ENCODE data around the gene POLR2A.

Gene POLR2A

GRCh38 chr17:7541074-7541621, 57.0 kb downstream of the POLR2A start:
- Histone ChIP-seq H3K9me3 (ENCODE audit: control insufficient read depth, insufficient read depth, low read depth, low read length) (no peaks in the 10 kb centered on the region), H3K36me3 (ENCODE audit: control insufficient read depth in 2 of 2, insufficient read depth in 1 of 2, low read length in 2 of 2) (no peaks in the 10 kb centered on the region), H3K4me3 (ENCODE audit: low read depth, low read length) (no peak overlapping the region), H3K4me1 (ENCODE audit: control insufficient read depth, insufficient read depth, low read length) (no peaks in the 10 kb centered on the region), H3K27ac (ENCODE audit: extremely low read depth, low read depth, low read length) (no peak overlapping the region)
- ChIA-PET CTCF (interaction anchor here (0.6 to 3.8 kb wide), 4 partner anchors 18 to 146 kb away, joined by 3 to 18 read pairs (median 5); no protein-coding TSS in a partner anchor), POLR2A (interaction anchor here (1.0 kb wide), 1 partner anchor 56 kb away, joined by 5 read pairs; no protein-coding TSS in a partner anchor)
- no peak for TF ChIP-seq ZNF239 (tag by site-specific recombination; IDR thresholded peaks at IDR 0.05)
- no peak for TF ChIP-seq AEBP2 (tag by site-specific recombination; IDR thresholded peaks at IDR 0.05; ENCODE audit: borderline replicate concordance)
- TF ChIP-seq ZEB2 (tag by site-specific recombination; IDR thresholded peaks at IDR 0.05) = no peak
- no peak for TF ChIP-seq ZNF426 (tag by site-specific recombination; IDR thresholded peaks at IDR 0.05)

GRCh38 chr17:7544911-7545310, 60.7 kb downstream of the POLR2A start:
- H3K4me1 ChIP-seq (ENCODE audit: control insufficient read depth, insufficient read depth, low read length) = peaks cover 3% of the 10 kb centered on the region; the same call in 1 of the 2 replicates
- POLR2A ChIA-PET = no interaction called here
- H3K9me3 ChIP-seq (ENCODE audit: control insufficient read depth, insufficient read depth, low read depth, low read length) = no peaks in the 10 kb centered on the region
- no peaks in the 10 kb centered on the region for H3K36me3 ChIP-seq (ENCODE audit: control insufficient read depth in 2 of 2, insufficient read depth in 1 of 2, low read length in 2 of 2)
- CTCF ChIA-PET = interaction anchor here (1.1 to 6.2 kb wide), 3 partner anchors 16 to 21 kb away, joined by 4 to 60 read pairs (median 18); partner anchors contain the start of gene SENP3
- TF ChIP-seq ZNF148 (tag by site-specific recombination; IDR thresholded peaks at IDR 0.05; ENCODE audit: borderline replicate concordance) = no peak
- TF ChIP-seq ZNF692 (tag by site-specific recombination; IDR thresholded peaks at IDR 0.05) = no peak
- TF ChIP-seq ZNF366 (tag by site-specific recombination; conservative IDR thresholded peaks at IDR 0.05) = no peak
- TF ChIP-seq IKZF3 (tag by site-specific recombination; IDR thresholded peaks at IDR 0.05) = no peak
- TF ChIP-seq ZNF398 (tag by site-specific recombination; IDR thresholded peaks at IDR 0.05) = no peak
- TF ChIP-seq KLF1 (tag by site-specific recombination; IDR thresholded peaks at IDR 0.05) = no peak
- no peak for TF ChIP-seq ZNF184 (tag by site-specific recombination; IDR thresholded peaks at IDR 0.05)
- TF ChIP-seq SP3 (tag by site-specific recombination; IDR thresholded peaks at IDR 0.05) = no peak
- TF ChIP-seq ZNF501 (tag by site-specific recombination; IDR thresholded peaks at IDR 0.05) = no peak
- TF ChIP-seq ZNF701 (tag by site-specific recombination; IDR thresholded peaks at IDR 0.05) = no peak
- TF ChIP-seq ZNF624 (tag by site-specific recombination; IDR thresholded peaks at IDR 0.05) = no peak
- TF ChIP-seq ZNF426 (tag by site-specific recombination; IDR thresholded peaks at IDR 0.05) = no peak
- TF ChIP-seq ZNF404 (tag by site-specific recombination; IDR thresholded peaks at IDR 0.05) = no peak
- TF ChIP-seq ZNF530 (tag by site-specific recombination; IDR thresholded peaks at IDR 0.05; ENCODE audit: low read depth) = no peak
- no peak for TF ChIP-seq ZNF623 (tag by site-specific recombination; IDR thresholded peaks at IDR 0.05)
- TF ChIP-seq ZBTB20 (tag by site-specific recombination; IDR thresholded peaks at IDR 0.05) = no peak
- no peak for TF ChIP-seq ZNF785 (tag by site-specific recombination; IDR thresholded peaks at IDR 0.05)
- TF ChIP-seq ZBTB17 (tag by site-specific recombination; IDR thresholded peaks at IDR 0.05) = no peak
- no peak for TF ChIP-seq ZNF558 (tag by site-specific recombination; IDR thresholded peaks at IDR 0.05)
- no peak overlapping the region for H3K4me3 ChIP-seq (ENCODE audit: low read depth, low read length)
- H3K27ac ChIP-seq (ENCODE audit: extremely low read depth, low read depth, low read length) = no peak overlapping the region

Measured in HEK293 (cell line).